OCI-LY7 (cell line): ENCODE data around the gene CENPK.

Source experiments
- EZH2phosphoT487 ChIP-seq: fragments of 200-600 bp; sonication (generic); IDR thresholded peaks from 2 replicates; pipeline ENCODE4 v1.6.1; 2018; ENCODE audit warnings: low read depth, borderline replicate concordance, mild to moderate bottlenecking, mixed run types, antibody characterized with exemption, low read length, moderate library complexity, mixed read lengths
- TF ChIP-seq, protein P1 (sequence below): fragments of 200-600 bp; sonication (generic); conservative IDR thresholded peaks from 2 replicates; pipeline ENCODE4 v1.5.1; 2014; ENCODE audit warnings: mild to moderate bottlenecking, antibody characterized with exemption, low read length, moderate library complexity, mixed read lengths

DNA sequence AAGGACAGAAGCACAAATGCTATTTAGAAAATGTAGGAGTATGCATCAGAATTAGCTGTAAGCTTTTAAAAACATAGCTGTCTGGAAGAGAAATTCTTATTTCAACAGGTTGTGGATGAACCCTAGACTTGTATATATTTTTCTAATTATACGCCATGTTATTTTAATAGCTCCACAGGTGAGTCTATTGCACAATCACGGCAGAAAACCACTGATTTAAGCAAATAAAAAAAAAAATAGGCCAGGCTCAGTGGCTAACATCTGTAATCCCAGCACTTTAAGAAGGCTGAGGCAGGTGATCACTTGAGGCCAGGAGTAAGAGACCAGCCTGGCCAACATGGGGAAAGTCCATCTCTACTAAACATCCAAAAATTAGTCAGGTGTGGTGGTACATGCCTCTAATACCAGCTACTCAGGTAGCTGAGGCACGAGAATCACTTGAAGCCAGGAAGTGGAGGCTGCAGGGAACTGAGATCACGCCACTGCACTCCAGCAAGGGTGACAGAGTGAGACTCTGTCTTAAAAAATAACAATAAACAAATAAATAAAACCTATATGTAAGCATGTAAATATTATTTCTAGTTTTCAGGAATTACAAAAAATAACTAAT, 49.4 kb upstream of the CENPK start:
- TF ChIP-seq, protein P1, sequence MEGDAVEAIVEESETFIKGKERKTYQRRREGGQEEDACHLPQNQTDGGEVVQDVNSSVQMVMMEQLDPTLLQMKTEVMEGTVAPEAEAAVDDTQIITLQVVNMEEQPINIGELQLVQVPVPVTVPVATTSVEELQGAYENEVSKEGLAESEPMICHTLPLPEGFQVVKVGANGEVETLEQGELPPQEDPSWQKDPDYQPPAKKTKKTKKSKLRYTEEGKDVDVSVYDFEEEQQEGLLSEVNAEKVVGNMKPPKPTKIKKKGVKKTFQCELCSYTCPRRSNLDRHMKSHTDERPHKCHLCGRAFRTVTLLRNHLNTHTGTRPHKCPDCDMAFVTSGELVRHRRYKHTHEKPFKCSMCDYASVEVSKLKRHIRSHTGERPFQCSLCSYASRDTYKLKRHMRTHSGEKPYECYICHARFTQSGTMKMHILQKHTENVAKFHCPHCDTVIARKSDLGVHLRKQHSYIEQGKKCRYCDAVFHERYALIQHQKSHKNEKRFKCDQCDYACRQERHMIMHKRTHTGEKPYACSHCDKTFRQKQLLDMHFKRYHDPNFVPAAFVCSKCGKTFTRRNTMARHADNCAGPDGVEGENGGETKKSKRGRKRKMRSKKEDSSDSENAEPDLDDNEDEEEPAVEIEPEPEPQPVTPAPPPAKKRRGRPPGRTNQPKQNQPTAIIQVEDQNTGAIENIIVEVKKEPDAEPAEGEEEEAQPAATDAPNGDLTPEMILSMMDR = no peak
- no peak for TF ChIP-seq EZH2phosphoT487
